Measurements from ENCODE around the gene MAJIN.
"Not testable (repeated sequence)": the region's sequence is repeated elsewhere in the genome, so short reads cannot be mapped to it uniquely, and the experiment has no call there.

The MAJIN gene

GRCh38 chr11:64990222-64990923, 18.5 kb upstream of the MAJIN start:
- no peak for DNase-seq (ENCODE audit: low spot score)

GRCh38 chr11:64989416-64989815, 17.5 kb upstream of the MAJIN start:
- no peak for DNase-seq (ENCODE audit: low spot score)

- no peak for DNase-seq (ENCODE audit: low spot score)
Measured at GRCh38 chr11:64987998-64988854, 16.3 kb upstream of the MAJIN start.

- DNase-seq (ENCODE audit: low spot score): not testable (repeated sequence)
Measured at GRCh38 chr11:64983339-64983738, 11.4 kb upstream of the MAJIN start.

GRCh38 chr11:64976651-64977050, 4.7 kb upstream of the MAJIN start:
- DNase-seq (ENCODE audit: low spot score): no peak

- DNase-seq (ENCODE audit: low spot score): no peak
Measured at GRCh38 chr11:64974124-64974523, 2.2 kb upstream of the MAJIN start.

GRCh38 chr11:64970731-64971151, 1.2 kb downstream of the MAJIN start:
- peak; percentile 6 for DNase-seq (ENCODE audit: low spot score)

- no peak for DNase-seq (ENCODE audit: low spot score)
Measured at GRCh38 chr11:64969209-64969608, 2.7 kb downstream of the MAJIN start.

GRCh38 chr11:64967375-64967774, 4.5 kb downstream of the MAJIN start:
- no peak for DNase-seq (ENCODE audit: low spot score)

- no peak for DNase-seq (ENCODE audit: low spot score)
Measured at GRCh38 chr11:64963072-64963631, 8.8 kb downstream of the MAJIN start.

GRCh38 chr11:64960719-64961118, 11.2 kb downstream of the MAJIN start:
- DNase-seq (ENCODE audit: low spot score): no peak

GRCh38 chr11:64959498-64959897, 12.4 kb downstream of the MAJIN start:
- DNase-seq (ENCODE audit: low spot score): no peak

- no peak for DNase-seq (ENCODE audit: low spot score)
Measured at GRCh38 chr11:64954201-64954600, 17.7 kb downstream of the MAJIN start.

GRCh38 chr11:64951529-64951928, 20.4 kb downstream of the MAJIN start:
- DNase-seq (ENCODE audit: low spot score): no peak

- no peak for DNase-seq (ENCODE audit: low spot score)
Measured at GRCh38 chr11:64947208-64947814, 24.6 kb downstream of the MAJIN start.

- DNase-seq (ENCODE audit: low spot score): no peak
Measured at GRCh38 chr11:64936539-64936938, 35.4 kb downstream of the MAJIN start.

- DNase-seq (ENCODE audit: low spot score): no peak
Measured at GRCh38 chr11:64935359-64936081, 36.4 kb downstream of the MAJIN start, which contains the start of gene GPHA2. TSS of gene GPHA2 (minus strand) at chr11:64935893. CDS start at chr11:64935460, 433 bp downstream.

- DNase-seq (ENCODE audit: low spot score): no peak
Measured at GRCh38 chr11:64934682-64935358, 37.1 kb downstream of the MAJIN start.

- DNase-seq (ENCODE audit: low spot score): no peak
Measured at GRCh38 chr11:64933935-64934681, 37.8 kb downstream of the MAJIN start.

GRCh38 chr11:64933213-64933934, 38.5 kb downstream of the MAJIN start:
- no peak for DNase-seq (ENCODE audit: low spot score)

Data from CD4-positive, alpha-beta T cell treated with Interleukin-6 at 100 ng/mL for 8 hours (primary cell).